ENCODE measurements around the gene TEX19.

TEX19 gene

DNA sequence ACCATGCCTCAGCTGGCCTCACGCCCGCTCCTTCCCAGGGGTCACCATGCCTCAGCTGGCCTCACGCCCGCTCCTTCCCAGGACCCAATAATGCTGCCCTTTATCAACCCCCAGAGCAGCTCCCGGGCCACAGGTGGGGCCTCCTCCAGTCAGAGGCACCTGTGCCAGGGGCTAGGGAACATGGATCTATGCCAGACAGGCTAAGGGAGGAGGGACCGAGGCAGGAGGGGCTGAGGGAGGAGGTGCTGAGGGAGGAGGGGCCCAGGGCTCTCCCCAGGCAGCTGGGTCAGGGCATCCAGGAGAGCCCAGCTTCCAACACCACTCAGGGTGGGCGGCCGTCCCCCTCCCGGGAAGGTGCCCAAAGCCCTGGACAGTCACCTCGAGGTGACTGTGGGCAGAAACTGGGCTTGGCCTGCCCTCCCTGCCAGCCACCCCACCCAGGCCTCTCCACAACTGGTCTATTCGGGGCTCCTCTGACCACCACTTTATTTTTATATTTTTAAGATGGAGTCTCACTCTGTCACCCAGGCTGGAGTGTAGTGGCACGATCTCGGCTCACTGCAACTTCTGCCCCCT lies 31.9 kb downstream of the TEX19 start:
- no peak overlapping the region for H3K4me2 ChIP-seq
- H3K27ac ChIP-seq: no peak overlapping the region
- H3K9ac ChIP-seq: no peak overlapping the region
- H3K27me3 ChIP-seq (ENCODE audit: insufficient read depth, low read depth): no peaks in the 10 kb centered on the region
- TF ChIP-seq, protein P1, sequence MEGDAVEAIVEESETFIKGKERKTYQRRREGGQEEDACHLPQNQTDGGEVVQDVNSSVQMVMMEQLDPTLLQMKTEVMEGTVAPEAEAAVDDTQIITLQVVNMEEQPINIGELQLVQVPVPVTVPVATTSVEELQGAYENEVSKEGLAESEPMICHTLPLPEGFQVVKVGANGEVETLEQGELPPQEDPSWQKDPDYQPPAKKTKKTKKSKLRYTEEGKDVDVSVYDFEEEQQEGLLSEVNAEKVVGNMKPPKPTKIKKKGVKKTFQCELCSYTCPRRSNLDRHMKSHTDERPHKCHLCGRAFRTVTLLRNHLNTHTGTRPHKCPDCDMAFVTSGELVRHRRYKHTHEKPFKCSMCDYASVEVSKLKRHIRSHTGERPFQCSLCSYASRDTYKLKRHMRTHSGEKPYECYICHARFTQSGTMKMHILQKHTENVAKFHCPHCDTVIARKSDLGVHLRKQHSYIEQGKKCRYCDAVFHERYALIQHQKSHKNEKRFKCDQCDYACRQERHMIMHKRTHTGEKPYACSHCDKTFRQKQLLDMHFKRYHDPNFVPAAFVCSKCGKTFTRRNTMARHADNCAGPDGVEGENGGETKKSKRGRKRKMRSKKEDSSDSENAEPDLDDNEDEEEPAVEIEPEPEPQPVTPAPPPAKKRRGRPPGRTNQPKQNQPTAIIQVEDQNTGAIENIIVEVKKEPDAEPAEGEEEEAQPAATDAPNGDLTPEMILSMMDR (conservative IDR thresholded peaks at IDR 0.05; ENCODE audit: low read depth, low read length): no peak
- no peaks in the 10 kb centered on the region for H3K79me2 ChIP-seq (ENCODE audit: insufficient read depth, low read depth)
- no peak overlapping the region for H2AFZ ChIP-seq (ENCODE audit: low read depth)
- H3K4me1 ChIP-seq (ENCODE audit: low read depth, poor library complexity, severe bottlenecking): peaks cover 2% of the 10 kb centered on the region
- no peaks in the 10 kb centered on the region; the same call in 1 of the 2 replicates for H3K36me3 ChIP-seq (ENCODE audit: insufficient read depth)
- no peaks in the 10 kb centered on the region for H4K20me1 ChIP-seq (ENCODE audit: insufficient read depth)
- no peak overlapping the region for H3K4me3 ChIP-seq (IDR thresholded peaks at IDR 0.05; ENCODE audit: insufficient read depth, low read depth, low read length)

DNA sequence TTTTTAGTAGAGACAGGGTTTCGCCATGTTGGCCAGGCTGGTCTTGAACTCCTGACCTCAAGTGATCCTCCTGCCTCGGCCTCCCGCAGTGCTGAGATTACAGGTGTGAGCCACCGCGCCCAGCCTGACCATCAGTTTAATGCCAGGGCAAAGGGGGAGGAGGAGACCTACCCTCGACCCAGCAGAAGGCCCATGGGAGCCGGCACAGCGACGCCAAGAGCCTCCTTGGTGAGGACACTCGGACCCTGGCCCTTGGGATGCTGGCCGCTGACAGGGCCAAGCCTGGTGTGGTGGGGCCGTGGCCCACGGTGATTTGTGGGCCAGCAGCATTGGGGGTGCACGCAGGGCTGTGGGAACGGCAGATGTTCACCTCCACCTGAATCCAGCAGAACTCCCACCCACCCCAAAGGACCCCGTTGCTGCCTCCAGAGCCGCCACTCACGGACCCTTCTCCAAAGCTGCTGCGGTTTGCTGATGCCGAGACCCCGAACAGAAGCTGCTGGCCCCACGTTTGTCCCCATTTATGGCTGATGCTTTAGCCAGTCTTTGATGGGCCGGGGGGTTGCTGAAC lies 32.5 kb downstream of the TEX19 start:
- TF ChIP-seq, protein P1 (conservative IDR thresholded peaks at IDR 0.05; ENCODE audit: low read depth, low read length): no peak
- no peaks in the 10 kb centered on the region for H4K20me1 ChIP-seq (ENCODE audit: insufficient read depth)
- H3K36me3 ChIP-seq (ENCODE audit: insufficient read depth): no peaks in the 10 kb centered on the region; the same call in 1 of the 2 replicates
- no peak overlapping the region for H2AFZ ChIP-seq (ENCODE audit: low read depth)
- H3K27ac ChIP-seq: no peak overlapping the region
- no peak overlapping the region for H3K9ac ChIP-seq
- H3K4me3 ChIP-seq (IDR thresholded peaks at IDR 0.05; ENCODE audit: insufficient read depth, low read depth, low read length): no peak overlapping the region
- H3K79me2 ChIP-seq (ENCODE audit: insufficient read depth, low read depth): no peaks in the 10 kb centered on the region
- H3K27me3 ChIP-seq (ENCODE audit: insufficient read depth, low read depth): no peaks in the 10 kb centered on the region
- no peak overlapping the region for H3K4me2 ChIP-seq
- H3K4me1 ChIP-seq (ENCODE audit: low read depth, poor library complexity, severe bottlenecking): no peaks in the 10 kb centered on the region

DNA sequence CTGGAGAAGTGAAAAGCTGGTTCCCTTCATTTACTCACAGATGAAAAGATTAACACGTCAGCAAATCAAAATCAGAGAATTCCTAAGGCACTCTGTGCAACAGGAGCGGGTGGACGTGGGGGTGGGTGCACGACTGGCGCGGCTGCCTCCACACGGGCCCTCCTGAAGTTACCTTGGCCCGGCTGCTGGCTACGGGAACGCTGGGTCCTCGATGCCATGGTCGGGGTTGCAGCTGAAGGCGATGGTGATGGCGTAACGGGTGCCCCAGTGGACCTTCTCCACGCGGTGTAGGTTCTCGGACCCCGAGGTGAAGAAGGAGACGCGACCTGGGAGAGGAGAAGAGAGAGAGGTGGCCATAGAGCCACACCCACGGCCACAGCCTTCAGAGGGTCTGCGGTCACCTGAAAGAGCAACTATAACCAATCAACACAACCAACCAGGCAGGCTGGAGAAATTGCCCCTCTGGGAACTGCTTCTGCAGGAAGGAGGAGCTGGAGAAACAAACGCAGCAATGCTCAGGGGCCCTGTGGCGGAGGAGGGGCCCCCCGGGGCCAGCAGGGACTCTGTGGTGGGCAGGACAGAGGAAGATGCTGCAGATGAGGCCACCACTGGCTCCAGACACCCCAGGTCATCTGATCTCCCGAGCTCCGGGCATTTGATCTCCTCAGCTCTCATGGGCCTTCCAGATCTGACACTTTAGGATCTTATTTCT lies 33.3 kb downstream of the TEX19 start:
- Histone ChIP-seq H3K27ac (no peak overlapping the region), H3K27me3 (ENCODE audit: insufficient read depth, low read depth) (no peaks in the 10 kb centered on the region), H3K9ac (no peak overlapping the region), H3K4me2 (no peak overlapping the region), H3K4me3 (IDR thresholded peaks at IDR 0.05; ENCODE audit: insufficient read depth, low read depth, low read length) (no peak overlapping the region), H3K36me3 (ENCODE audit: insufficient read depth) (no peaks in the 10 kb centered on the region; the same call in 1 of the 2 replicates), H3K79me2 (ENCODE audit: insufficient read depth, low read depth) (no peaks in the 10 kb centered on the region), H4K20me1 (ENCODE audit: insufficient read depth) (no peaks in the 10 kb centered on the region), H3K4me1 (ENCODE audit: low read depth, poor library complexity, severe bottlenecking) (no peaks in the 10 kb centered on the region), H2AFZ (ENCODE audit: low read depth) (no peak overlapping the region)
- TF ChIP-seq, protein P1 (conservative IDR thresholded peaks at IDR 0.05; ENCODE audit: low read depth, low read length): no peak

DNA sequence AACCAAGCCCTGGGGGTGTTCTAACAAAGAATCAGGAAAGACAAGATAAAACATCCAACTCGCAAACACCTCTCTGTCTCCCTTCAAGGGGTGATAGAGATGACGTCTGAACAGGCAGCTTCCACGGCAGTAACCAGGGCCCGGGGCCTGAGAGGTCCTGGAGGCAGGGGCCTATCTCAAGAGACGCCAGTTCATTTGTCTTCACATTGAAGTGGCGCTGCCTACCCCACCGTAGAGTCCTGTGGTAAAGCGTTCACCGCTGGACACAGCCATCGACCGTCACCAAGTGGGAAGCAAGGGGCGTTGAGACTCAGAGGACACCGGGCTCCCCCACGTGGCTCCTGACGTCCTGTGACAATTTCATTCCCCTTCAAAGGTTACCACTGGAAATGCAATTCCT lies 33.9 kb downstream of the TEX19 start:
- TF ChIP-seq, protein P1 (conservative IDR thresholded peaks at IDR 0.05; ENCODE audit: low read depth, low read length): no peak
- H3K27ac ChIP-seq: no peak overlapping the region
- H4K20me1 ChIP-seq (ENCODE audit: insufficient read depth): no peaks in the 10 kb centered on the region
- no peak overlapping the region for H2AFZ ChIP-seq (ENCODE audit: low read depth)
- no peak overlapping the region for H3K4me2 ChIP-seq
- no peaks in the 10 kb centered on the region for H3K4me1 ChIP-seq (ENCODE audit: low read depth, poor library complexity, severe bottlenecking)
- no peak overlapping the region for H3K9ac ChIP-seq
- H3K27me3 ChIP-seq (ENCODE audit: insufficient read depth, low read depth): no peaks in the 10 kb centered on the region
- H3K36me3 ChIP-seq (ENCODE audit: insufficient read depth): no peaks in the 10 kb centered on the region; the same call in 1 of the 2 replicates
- H3K4me3 ChIP-seq (IDR thresholded peaks at IDR 0.05; ENCODE audit: insufficient read depth, low read depth, low read length): no peak overlapping the region
- no peaks in the 10 kb centered on the region for H3K79me2 ChIP-seq (ENCODE audit: insufficient read depth, low read depth)
